ENCODE data around the gene ZNF783.
"Not testable (repeated sequence)": the region's sequence is repeated elsewhere in the genome, so short reads cannot be mapped to it uniquely, and the experiment has no call there.

Gene ZNF783

GRCh38 chr7:149261829-149262617, at the start of gene ZNF783:
Gene ZNF783 (plus strand): TSS chr7:149262196. CDS start chr7:149262334, 138 bp downstream.
- peak within 1 kb of the TSS; percentile 84; the same call in 1 of the 2 replicates for H3K4me3 ChIP-seq (ENCODE audit: low read length)
- TF ChIP-seq ZNF274 (IDR thresholded peaks at IDR 0.05; ENCODE audit: low read depth, low read length): no peak

DNA sequence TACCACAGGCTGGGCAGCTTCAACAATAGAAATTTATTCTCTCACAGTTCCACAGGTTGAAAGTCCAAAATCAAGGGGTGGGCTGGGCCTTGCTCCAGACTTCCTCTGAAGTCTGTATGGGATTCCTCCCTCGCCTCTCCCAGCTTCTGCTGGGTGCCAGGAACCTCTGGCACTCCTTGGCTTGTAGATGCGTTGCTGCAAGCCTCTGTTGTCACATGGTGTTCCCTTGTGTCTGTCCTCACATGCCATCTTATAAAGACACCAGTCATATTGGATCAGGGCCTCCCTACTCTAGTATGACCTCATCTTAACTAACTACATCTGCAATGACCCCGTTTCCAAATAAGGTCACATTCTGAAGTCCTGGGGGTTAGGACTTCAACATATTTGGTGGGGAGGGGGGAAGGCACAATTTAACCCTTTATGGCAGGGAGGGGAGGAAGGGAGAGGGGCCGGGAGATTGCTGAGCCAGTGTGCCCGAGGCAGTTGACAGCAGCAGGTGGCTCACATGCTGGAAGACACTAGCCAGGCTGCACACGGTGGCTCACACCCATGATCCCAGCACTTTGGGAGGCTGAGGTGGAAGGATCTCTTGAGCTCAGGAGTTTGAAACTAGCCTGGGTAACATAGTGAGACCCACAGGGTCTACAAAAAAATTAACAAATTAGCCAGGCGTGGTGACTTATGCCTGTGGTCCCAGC, 47.8 kb upstream of the ZNF783 start:
- TF ChIP-seq ZNF274 (IDR thresholded peaks at IDR 0.05; ENCODE audit: low read depth, low read length): no peak

GRCh38 chr7:149216402-149216801, 45.6 kb upstream of the ZNF783 start:
- H3K4me3 ChIP-seq (ENCODE audit: low read length): no peak overlapping the region
- no peak for TF ChIP-seq ZNF274 (IDR thresholded peaks at IDR 0.05; ENCODE audit: low read depth, low read length)

More for the DNA sequence above, 47.8 kb upstream of the ZNF783 start:
- no peak overlapping the region for H3K4me3 ChIP-seq (ENCODE audit: low read length)

GRCh38 chr7:149217570-149217969, 44.4 kb upstream of the ZNF783 start:
- TF ChIP-seq ZNF274 (IDR thresholded peaks at IDR 0.05; ENCODE audit: low read depth, low read length): no peak
- no peak overlapping the region for H3K4me3 ChIP-seq (ENCODE audit: low read length)

GRCh38 chr7:149218469-149219420, 43.3 kb upstream of the ZNF783 start:
- H3K4me3 ChIP-seq (ENCODE audit: low read length): no peak overlapping the region
- no peak for TF ChIP-seq ZNF274 (IDR thresholded peaks at IDR 0.05; ENCODE audit: low read depth, low read length)

- no peak overlapping the region for H3K4me3 ChIP-seq (ENCODE audit: low read length)
- TF ChIP-seq ZNF274 (IDR thresholded peaks at IDR 0.05; ENCODE audit: low read depth, low read length): no peak
These were observed 41.5 kb upstream of the ZNF783 start for GRCh38 chr7:149220534-149220933.

GRCh38 chr7:149223176-149223575, 38.8 kb upstream of the ZNF783 start:
- H3K4me3 ChIP-seq (ENCODE audit: low read length): no peak overlapping the region
- no peak for TF ChIP-seq ZNF274 (IDR thresholded peaks at IDR 0.05; ENCODE audit: low read depth, low read length)

DNA sequence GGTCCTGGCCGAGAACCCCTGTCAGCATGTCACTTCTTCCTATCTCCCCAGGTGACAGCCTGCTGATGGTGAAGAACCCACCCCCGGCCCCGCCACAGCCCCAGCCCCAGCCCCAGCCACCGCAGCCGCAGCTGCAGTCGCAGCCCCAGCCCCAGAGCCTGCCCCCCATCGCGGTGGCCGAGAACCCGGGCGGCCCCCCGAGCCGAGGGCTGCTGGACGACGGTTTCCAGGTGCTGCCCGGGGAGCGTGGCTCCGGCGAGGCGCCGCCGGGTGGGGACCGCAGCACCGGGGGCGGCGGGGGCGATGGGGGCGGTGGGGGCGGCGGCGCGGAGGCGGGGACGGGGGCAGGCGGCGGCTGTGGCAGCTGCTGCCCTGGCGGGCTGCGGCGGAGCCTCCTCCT, 38.2 kb upstream of the ZNF783 start:
- H3K4me3 ChIP-seq (ENCODE audit: low read length): no peak overlapping the region
- no peak for TF ChIP-seq ZNF274 (IDR thresholded peaks at IDR 0.05; ENCODE audit: low read depth, low read length)

- no peak for TF ChIP-seq ZNF274 (IDR thresholded peaks at IDR 0.05; ENCODE audit: low read depth, low read length)
These were observed 37.6 kb upstream of the ZNF783 start for GRCh38 chr7:149224352-149224751.

GRCh38 chr7:149225106-149225505, 36.9 kb upstream of the ZNF783 start:
- no peak overlapping the region for H3K4me3 ChIP-seq (ENCODE audit: low read length)
- TF ChIP-seq ZNF274 (IDR thresholded peaks at IDR 0.05; ENCODE audit: low read depth, low read length): no peak

More at GRCh38 chr7:149224352-149224751, 37.6 kb upstream of the ZNF783 start:
- H3K4me3 ChIP-seq (ENCODE audit: low read length): no peak overlapping the region

DNA sequence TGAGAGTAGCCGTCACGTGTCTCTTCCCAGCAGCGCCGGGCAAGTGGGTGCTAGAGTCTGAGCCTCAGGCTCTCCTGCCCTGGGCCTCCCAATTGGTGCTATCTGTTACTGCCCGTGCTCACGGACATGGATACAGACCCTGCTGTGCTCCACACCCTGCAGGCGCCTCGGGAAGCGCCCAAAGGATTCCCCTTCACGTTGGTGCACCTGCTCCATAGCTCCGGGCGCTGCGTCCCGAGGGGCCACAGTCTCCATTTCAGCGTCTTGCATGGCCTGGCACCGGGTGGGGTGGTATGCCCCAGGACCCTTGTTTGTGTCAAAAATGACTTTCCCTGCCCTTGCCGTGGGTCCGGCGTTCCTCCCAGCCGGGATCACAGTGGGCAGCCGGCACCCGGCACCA, 36.3 kb upstream of the ZNF783 start:
- TF ChIP-seq ZNF274 (IDR thresholded peaks at IDR 0.05; ENCODE audit: low read depth, low read length): no peak
- H3K4me3 ChIP-seq (ENCODE audit: low read length): no peak overlapping the region

GRCh38 chr7:149226366-149226765, 35.6 kb upstream of the ZNF783 start:
- H3K4me3 ChIP-seq (ENCODE audit: low read length): not testable (repeated sequence)

DNA sequence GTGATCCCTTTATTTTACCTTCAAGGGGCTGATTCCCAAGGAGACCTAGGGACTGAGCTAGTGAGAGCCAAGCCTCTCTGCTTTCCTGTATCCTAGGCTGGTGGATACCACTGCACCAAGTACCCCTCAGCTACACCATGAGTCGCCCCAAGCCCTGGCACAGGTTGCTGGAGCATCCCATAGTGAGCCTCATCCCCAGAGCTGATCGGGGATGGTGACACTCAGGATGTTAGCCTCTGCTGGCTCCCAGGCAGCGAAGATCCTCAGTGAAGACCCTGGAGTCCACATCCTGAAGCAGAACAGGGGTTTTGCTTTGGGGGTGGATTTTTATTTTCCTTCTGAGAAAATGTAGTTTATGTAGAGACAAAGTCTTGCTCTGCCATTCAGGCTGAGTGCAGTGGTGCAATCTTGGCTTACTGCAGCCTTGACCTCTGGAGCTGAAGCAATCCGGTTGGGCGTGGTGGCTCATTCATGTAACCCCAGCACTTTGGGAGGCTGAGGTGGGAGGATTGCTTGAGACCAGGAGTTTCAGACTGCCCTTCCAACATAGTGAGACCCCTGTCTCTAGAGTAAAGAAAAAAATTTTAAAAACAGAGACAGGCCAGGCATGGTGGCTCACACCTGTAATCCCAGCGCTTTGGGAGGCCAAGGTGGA, 35.0 kb upstream of the ZNF783 start:
- H3K4me3 ChIP-seq (ENCODE audit: low read length): no peak overlapping the region
- no peak for TF ChIP-seq ZNF274 (IDR thresholded peaks at IDR 0.05; ENCODE audit: low read depth, low read length)

Measured in GM08714 (cell line).